ENCODE results near the gene SAMD1. TPM values are rescaled to one million over a fixed set of nuclear protein-coding genes. Genes with fewer than 3 reads are reported as not detected.

Gene SAMD1
- total RNA-seq, 1 experiment from 2014 or later, result 47.1 TPM

DNA sequence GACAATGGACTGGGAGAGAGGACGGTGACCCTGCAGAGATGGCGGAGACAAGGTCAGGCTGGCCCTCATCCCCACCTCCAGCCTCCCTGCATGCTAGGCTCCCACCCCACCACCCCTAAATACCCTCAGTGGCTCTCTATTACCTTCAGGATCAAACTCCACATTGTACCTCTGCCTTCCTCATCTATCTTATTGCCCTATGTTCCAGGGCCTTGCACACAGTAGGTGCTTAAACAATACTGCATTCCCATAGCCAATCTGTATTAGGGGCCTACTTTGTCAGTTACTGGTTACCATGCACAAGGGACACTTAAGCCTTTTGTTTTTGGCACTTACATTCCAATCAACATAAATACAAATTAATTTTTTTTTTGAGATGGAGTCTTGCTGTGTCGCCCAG lies 35.2 kb downstream of the SAMD1 start:
- Histone ChIP-seq H3K9me3 (no peaks in the 10 kb centered on the region), H3K36me3 (ENCODE audit: control insufficient read depth, insufficient read depth, low read length) (no peaks in the 10 kb centered on the region; the same call in 1 of the 2 replicates), H3K4me3 (ENCODE audit: low read depth, low read length) (no peak overlapping the region), H3K4me1 (peaks cover 13% of the 10 kb centered on the region), H3K27me3 (replicated peaks; ENCODE audit: control insufficient read depth, insufficient read depth, low read length) (no peaks in the 10 kb centered on the region)
- ChIA-PET CTCF (no interaction called here), POLR2A (no interaction called here)
- no TSS peak for BruUV-seq (replicated peaks)
- Mint-ChIP-seq H3K9me3 (ENCODE audit: unreplicated experiment) (no peaks in the 10 kb centered on the region), H3K27ac (ENCODE audit: unreplicated experiment) (no peak overlapping the region), H3K4me3 (ENCODE audit: unreplicated experiment) (no peak overlapping the region), H3K36me3 (ENCODE audit: insufficient read depth, unreplicated experiment) (peaks cover 12% of the 10 kb centered on the region), H3K27me3 (ENCODE audit: insufficient read depth, unreplicated experiment) (no peaks in the 10 kb centered on the region), H3K4me1 (ENCODE audit: low read depth, unreplicated experiment) (peaks cover 14% of the 10 kb centered on the region)
- intact Hi-C loops (cut with micrococcal nuclease; ENCODE audit: unreplicated experiment), result no loop called here
- TF ChIP-seq, protein P1, sequence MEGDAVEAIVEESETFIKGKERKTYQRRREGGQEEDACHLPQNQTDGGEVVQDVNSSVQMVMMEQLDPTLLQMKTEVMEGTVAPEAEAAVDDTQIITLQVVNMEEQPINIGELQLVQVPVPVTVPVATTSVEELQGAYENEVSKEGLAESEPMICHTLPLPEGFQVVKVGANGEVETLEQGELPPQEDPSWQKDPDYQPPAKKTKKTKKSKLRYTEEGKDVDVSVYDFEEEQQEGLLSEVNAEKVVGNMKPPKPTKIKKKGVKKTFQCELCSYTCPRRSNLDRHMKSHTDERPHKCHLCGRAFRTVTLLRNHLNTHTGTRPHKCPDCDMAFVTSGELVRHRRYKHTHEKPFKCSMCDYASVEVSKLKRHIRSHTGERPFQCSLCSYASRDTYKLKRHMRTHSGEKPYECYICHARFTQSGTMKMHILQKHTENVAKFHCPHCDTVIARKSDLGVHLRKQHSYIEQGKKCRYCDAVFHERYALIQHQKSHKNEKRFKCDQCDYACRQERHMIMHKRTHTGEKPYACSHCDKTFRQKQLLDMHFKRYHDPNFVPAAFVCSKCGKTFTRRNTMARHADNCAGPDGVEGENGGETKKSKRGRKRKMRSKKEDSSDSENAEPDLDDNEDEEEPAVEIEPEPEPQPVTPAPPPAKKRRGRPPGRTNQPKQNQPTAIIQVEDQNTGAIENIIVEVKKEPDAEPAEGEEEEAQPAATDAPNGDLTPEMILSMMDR (IDR thresholded peaks at IDR 0.05; ENCODE audit: insufficient read depth in 1 of 2, low read depth in 1 of 2, low read length in 1 of 2, severe bottlenecking in 1 of 2, unreplicated experiment in 1 of 2), result no peak
- no peak for DNase-seq

DNA sequence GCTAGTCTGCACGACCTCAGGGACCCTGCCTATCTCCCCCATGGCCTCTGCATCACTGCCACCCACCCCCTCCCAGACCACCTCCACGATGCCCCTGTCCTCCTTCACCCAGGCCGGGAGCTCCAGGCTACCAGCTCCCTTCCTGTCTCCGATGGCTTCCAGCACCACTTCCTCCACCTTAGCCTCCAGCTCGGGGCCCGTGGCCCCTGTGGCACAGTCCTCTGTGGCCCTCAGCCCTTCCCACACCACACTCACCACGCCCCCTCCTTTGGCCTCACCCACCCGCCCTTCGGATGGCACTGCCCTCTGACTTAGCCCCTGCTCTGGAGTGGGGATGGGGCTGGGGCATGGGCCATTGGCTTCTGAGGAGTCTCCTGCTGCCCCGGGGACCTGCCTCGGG lies 35.8 kb downstream of the SAMD1 start:
- Mint-ChIP-seq H3K9me3 (ENCODE audit: unreplicated experiment) (no peaks in the 10 kb centered on the region), H3K4me1 (ENCODE audit: low read depth, unreplicated experiment) (peaks cover 10% of the 10 kb centered on the region), H3K36me3 (ENCODE audit: insufficient read depth, unreplicated experiment) (peaks cover 12% of the 10 kb centered on the region), H3K27ac (ENCODE audit: unreplicated experiment) (no peak overlapping the region), H3K27me3 (ENCODE audit: insufficient read depth, unreplicated experiment) (no peaks in the 10 kb centered on the region), H3K4me3 (ENCODE audit: unreplicated experiment) (no peak overlapping the region)
- no peak overlapping the region for H3K4me3 ChIP-seq (ENCODE audit: low read depth, low read length)
- no peaks in the 10 kb centered on the region for H3K9me3 ChIP-seq
- POLR2A ChIA-PET, result no interaction called here
- CTCF ChIA-PET, result interaction anchor here (0.9 kb wide), 1 partner anchor 82 kb away, joined by 3 read pairs; the partner anchor contains the start of gene ASF1B
- H3K4me1 ChIP-seq, result peaks cover 6% of the 10 kb centered on the region
- no peaks in the 10 kb centered on the region for H3K27me3 ChIP-seq (replicated peaks; ENCODE audit: control insufficient read depth, insufficient read depth, low read length)
- H3K36me3 ChIP-seq (ENCODE audit: control insufficient read depth, insufficient read depth, low read length), result no peaks in the 10 kb centered on the region; the same call in 1 of the 2 replicates
- BruUV-seq (replicated peaks), result no TSS peak
- intact Hi-C loops (cut with micrococcal nuclease; ENCODE audit: unreplicated experiment), result no loop called here
- TF ChIP-seq, protein P1 (IDR thresholded peaks at IDR 0.05; ENCODE audit: insufficient read depth in 1 of 2, low read depth in 1 of 2, low read length in 1 of 2, severe bottlenecking in 1 of 2, unreplicated experiment in 1 of 2), result no peak
- no peak for DNase-seq

DNA sequence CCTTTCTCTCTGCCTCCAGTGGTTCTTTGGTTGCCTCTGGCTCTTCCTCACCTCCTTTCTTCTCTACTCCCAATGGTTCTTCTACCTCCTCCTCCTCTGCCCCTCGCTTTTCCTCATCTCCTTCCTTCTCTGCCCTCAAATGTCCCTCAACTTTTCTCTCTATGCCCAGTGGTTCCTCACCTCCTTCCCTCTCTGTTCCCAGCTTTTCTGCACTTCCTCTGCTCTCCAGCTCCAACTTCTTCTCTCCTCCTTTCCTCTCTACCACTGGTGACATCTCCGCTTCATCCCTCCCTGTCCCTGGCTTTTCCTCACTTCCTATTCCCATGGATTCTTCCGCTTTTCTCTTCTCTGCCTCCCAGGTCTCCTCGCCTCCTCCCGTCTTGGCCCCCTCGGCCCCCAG lies 36.5 kb downstream of the SAMD1 start:
- DNase-seq, result no peak
- H3K9me3 ChIP-seq, result no peaks in the 10 kb centered on the region
- POLR2A ChIA-PET, result no interaction called here
- BruUV-seq (replicated peaks), result no TSS peak
- H3K4me1 ChIP-seq, result peaks cover under 1% of the 10 kb centered on the region; the same call in 1 of the 2 replicates
- H3K27me3 Mint-ChIP-seq (ENCODE audit: insufficient read depth, unreplicated experiment), result no peaks in the 10 kb centered on the region
- H3K36me3 Mint-ChIP-seq (ENCODE audit: insufficient read depth, unreplicated experiment), result peaks cover 12% of the 10 kb centered on the region
- CTCF ChIA-PET, result interaction anchor here (0.6 to 0.9 kb wide), 2 partner anchors 21 to 83 kb away, joined by 3 to 11 read pairs; partner anchors contain the start of gene ASF1B
- no peaks in the 10 kb centered on the region; the same call in 1 of the 2 replicates for H3K36me3 ChIP-seq (ENCODE audit: control insufficient read depth, insufficient read depth, low read length)
- no peaks in the 10 kb centered on the region for H3K9me3 Mint-ChIP-seq (ENCODE audit: unreplicated experiment)
- no peak overlapping the region for H3K4me3 ChIP-seq (ENCODE audit: low read depth, low read length)
- TF ChIP-seq, protein P1 (IDR thresholded peaks at IDR 0.05; ENCODE audit: insufficient read depth in 1 of 2, low read depth in 1 of 2, low read length in 1 of 2, severe bottlenecking in 1 of 2, unreplicated experiment in 1 of 2), result no peak
- no peak overlapping the region for H3K27ac Mint-ChIP-seq (ENCODE audit: unreplicated experiment)
- intact Hi-C loops (cut with micrococcal nuclease; ENCODE audit: unreplicated experiment), result no loop called here
- H3K4me3 Mint-ChIP-seq (ENCODE audit: unreplicated experiment), result no peak overlapping the region
- H3K27me3 ChIP-seq (replicated peaks; ENCODE audit: control insufficient read depth, insufficient read depth, low read length), result no peaks in the 10 kb centered on the region
- H3K4me1 Mint-ChIP-seq (ENCODE audit: low read depth, unreplicated experiment), result peaks cover 7% of the 10 kb centered on the region
